COR-L47 (cell line): ENCODE data around the gene LTA4H.
"Not testable (repeated sequence)": the region's sequence is repeated elsewhere in the genome, so short reads cannot be mapped to it uniquely, and the experiment has no call there.

Experiments used
- DNase-seq: peaks from one replicate; lab custom pipeline; 2025; lab: John Stamatoyannopoulos, UW

Gene LTA4H

DNA sequence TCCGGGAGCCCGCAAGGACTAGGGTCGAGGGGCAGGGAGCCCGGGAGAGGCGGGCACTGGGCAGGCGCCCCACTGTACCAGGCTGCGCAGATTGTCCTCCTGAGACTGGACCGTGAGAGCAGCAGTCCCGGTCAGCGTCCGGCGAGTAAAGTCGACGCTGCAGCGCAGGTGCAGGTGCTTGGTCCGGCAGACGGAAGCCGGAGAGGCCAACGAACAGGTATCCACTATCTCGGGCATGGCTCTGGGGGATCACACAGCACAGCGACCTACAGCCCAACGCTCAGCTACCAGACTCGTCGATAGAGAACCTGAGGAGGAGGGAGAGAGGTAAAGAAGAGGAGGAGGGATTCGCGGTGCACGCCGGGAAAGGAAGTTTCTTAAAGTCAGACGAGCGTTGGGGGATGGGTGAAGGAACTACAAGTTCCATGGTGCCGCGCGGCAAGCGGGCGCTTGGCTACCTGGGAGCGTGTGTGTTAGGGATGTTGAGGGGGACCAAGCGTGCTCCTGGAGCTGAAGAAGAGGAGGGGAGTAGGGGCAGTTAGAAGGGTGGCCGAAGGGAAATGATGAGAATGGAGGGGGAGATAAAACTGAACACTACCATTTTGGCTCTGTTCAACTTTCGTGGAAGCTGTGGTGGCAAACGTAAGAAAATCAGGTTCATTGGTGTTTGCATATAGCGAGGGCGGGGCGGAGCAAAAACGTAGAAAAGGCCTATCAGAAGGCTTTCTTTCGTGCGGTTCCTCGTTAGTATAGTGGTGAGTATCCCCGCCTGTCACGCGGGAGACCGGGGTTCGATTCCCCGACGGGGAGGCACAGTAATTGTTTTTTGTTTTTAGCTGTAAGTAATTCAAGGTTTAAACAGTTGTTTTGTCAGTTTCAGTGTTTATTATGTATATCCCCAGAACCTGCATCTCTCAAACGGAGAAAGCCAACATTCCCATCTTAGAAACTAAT lies at the start of gene LTA4H:
LTA4H (minus strand) TSS at position 305 of the 954 bp plus-strand sequence; CDS start at position 237, 68 bp downstream.
- peak; percentile 100 for DNase-seq

DNA sequence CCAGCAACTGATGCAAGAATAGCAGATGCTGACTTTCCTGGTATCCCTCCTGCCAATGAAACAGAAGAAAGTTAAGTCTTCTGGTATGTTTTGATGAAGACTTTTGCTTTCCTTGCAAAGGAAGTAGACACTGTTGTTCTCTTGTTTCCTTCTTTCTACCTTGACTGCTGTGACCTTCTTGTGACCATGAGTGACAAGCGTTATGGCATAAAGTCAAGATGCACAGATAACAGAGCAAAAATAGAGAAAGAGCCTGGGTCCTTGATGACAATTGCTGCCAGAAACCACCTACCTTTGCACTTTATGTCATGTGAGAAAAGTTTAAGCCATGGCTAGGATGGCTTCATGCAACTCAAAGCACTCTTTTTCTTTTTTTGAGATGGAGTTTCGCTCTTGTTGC lies 49.2 kb upstream of the LTA4H start:
- DNase-seq = no peak

GRCh38 chr12:96083020-96083719 lies 47.8 kb upstream of the LTA4H start:
- no peak for DNase-seq

- no peak for DNase-seq
Observed at GRCh38 chr12:96081596-96081995, 46.2 kb upstream of the LTA4H start.

- no peak for DNase-seq
Observed at GRCh38 chr12:96078231-96079135, 43.1 kb upstream of the LTA4H start.

DNA sequence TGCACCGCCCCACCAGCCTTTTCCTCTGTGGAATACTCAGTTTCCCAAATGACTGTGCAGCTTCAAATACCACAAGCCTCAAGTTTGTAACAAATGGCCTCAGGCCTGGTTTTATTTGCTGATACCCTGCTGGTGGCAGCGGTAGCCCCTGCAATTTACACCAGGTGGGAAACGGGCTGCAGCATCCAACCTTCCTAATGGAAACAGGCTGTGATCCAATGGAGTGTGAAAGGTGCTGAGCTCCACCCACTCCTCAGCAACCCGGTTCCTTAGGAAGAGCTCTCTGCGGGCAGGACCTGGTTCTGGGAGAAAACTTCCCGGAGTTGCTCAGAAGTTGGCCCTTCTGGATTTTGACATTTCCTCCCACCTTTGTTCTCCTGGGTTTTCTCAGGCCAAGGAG lies 41.7 kb upstream of the LTA4H start:
- DNase-seq = no peak

- no peak for DNase-seq
Observed at GRCh38 chr12:96075560-96075959, 40.2 kb upstream of the LTA4H start.

GRCh38 chr12:96073346-96074330 lies 38.3 kb upstream of the LTA4H start:
- no peak for DNase-seq

DNA sequence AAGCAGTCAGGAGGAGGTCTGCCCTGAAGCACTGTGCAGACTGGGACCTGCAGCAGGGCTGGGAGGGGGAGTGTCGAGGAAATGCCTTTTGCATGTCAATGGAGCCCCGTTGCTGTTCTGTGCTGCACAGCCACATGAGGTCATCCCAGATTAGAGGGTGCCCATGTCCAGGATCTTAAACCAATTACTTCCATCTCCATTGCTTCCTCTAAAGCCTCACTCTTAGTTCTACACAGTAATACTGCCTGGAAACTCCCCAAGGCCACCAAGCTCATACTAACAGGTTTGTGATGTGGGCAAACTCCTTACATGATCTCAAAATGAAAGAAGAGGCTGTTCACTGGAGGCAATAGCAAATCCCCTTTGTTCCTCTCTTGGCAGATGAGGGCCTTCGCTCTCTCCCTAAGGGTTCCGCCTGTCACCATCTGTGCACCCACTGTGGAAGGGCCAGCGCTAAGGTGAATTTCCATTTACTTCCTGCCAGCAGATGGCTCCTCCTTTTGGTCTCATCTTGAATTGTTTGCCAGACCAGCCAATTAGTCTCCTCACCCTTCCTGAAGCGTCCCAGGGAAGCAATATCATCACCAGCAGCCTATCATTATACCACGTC lies 35.4 kb upstream of the LTA4H start:
- peak; percentile 15 for DNase-seq

GRCh38 chr12:96069511-96070231 lies 34.3 kb upstream of the LTA4H start:
- DNase-seq = no peak

- no peak for DNase-seq
Observed at GRCh38 chr12:96068636-96069035, 33.2 kb upstream of the LTA4H start.

- DNase-seq = no peak
Observed at GRCh38 chr12:96068111-96068510, 32.7 kb upstream of the LTA4H start.

DNA sequence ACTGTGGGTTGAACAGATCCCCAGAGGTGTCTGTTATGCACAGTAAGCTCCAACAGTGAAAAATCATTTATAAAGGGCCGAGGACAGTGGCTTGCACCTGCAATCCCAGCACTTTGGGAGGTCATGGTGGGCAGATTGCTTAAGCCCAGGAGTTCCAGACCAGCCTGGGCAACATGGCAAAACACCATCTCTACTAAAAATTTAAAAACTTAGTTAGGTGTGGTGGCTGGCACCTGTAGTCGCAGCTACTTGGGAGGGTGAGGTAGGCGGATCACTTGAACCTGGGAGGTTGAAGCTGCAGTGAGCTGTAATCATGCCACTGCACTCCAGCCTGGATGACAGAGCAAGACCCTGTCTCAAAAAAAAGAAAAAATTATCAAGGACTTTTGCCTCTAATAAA lies 30.4 kb upstream of the LTA4H start:
- not testable (repeated sequence) for DNase-seq

- no peak for DNase-seq
Observed at GRCh38 chr12:96064966-96065365, 29.6 kb upstream of the LTA4H start.

DNA sequence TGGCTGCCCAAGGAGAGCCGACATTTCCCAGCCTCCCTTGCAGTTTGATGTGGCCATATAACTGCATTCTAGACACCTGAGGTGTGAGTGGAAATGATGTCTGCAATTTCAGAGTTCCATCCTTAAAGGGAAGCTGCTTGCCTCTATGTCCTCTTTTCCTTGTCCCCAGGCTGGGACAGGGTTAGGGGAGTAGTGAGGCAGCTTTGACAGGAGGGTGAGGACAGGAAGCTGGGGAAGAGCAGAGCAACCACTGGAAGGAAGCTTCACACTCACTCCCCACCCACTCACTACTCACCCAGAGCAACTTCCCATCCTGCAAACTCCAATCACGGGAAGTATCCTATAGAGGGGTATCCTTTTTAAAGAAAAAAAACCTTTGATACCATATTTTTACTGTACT lies 28.9 kb upstream of the LTA4H start:
- no peak for DNase-seq

GRCh38 chr12:96063046-96063445 lies 27.7 kb upstream of the LTA4H start:
- peak; percentile 33 for DNase-seq

DNA sequence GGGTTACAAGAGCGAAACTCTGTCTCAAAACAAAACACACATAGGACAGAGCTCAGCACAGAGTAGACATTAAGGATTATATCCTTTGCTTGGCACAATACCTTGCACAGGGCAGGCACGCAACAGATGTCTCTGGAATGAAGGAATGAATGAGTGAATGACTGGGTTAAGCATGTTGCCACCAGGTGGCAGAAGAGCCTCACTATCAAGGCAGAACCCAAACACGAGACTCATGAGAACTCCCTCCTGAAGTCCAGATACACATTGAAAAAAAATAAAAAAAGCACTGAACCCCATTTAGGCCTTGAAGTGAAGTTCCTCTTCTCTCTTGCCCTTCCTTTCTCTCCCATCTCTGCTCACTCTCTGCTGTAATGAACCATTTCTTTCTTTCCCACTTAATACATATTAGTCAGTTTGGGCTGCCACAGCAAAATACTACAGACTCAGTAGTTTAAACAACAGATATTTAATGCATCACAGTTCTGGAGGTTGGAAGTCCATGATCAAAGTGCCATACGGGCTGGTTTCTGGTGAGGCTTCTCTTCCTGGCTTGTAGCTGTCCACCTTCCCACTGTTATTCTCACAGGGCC lies 26.6 kb upstream of the LTA4H start:
- DNase-seq = peak; percentile 51

DNA sequence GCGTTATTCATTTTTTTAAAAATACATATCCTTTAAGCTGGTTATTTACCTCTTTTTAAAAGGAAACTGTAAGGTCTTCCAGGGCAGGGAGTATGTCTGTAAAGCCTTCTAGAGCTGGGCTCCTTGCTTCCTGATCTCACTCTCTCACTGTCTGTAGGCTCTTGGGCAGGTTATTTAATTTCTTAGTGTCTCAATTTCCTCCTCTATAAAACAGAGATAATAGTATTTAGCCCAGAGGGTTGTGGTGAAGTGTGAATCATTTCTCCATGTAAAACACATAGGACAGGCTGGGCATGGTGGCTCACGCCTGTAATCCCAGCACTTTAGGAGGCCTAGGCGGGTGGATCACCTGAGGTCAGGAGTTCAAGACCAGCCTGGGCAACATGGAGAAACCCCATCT lies 25.9 kb upstream of the LTA4H start:
- DNase-seq = no peak

DNA sequence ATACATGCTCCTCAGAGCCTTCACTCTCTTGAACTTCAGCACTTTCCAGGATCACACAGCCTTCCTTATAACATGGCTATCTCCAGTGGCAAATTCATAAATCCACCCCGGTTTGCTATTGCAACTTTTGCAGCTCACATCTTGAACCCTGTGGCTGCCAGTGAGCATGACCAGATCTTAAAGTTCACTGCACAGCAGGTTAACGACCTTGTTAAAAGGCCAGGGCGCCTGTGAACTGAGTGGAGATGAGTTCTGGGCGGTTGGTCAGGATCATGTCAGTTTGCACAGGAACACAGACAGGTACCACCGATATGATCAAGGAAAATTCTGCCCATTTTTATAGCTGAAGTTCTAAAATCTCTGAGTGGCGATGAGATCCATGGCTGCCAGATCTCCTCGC lies 24.7 kb upstream of the LTA4H start:
- DNase-seq = no peak
